HG03025 (cell line): ENCODE data around the gene LDAH.

ENCODE experiments used
- ATAC-seq: cut with Tn5 transposase; IDR thresholded peaks from one replicate; pipeline ENCODE4 v1.9.1; 2021; ENCODE audit warnings: mild to moderate bottlenecking, moderate library complexity; ENCODE audit not compliant: unreplicated experiment, low FRiP score

Gene LDAH

DNA sequence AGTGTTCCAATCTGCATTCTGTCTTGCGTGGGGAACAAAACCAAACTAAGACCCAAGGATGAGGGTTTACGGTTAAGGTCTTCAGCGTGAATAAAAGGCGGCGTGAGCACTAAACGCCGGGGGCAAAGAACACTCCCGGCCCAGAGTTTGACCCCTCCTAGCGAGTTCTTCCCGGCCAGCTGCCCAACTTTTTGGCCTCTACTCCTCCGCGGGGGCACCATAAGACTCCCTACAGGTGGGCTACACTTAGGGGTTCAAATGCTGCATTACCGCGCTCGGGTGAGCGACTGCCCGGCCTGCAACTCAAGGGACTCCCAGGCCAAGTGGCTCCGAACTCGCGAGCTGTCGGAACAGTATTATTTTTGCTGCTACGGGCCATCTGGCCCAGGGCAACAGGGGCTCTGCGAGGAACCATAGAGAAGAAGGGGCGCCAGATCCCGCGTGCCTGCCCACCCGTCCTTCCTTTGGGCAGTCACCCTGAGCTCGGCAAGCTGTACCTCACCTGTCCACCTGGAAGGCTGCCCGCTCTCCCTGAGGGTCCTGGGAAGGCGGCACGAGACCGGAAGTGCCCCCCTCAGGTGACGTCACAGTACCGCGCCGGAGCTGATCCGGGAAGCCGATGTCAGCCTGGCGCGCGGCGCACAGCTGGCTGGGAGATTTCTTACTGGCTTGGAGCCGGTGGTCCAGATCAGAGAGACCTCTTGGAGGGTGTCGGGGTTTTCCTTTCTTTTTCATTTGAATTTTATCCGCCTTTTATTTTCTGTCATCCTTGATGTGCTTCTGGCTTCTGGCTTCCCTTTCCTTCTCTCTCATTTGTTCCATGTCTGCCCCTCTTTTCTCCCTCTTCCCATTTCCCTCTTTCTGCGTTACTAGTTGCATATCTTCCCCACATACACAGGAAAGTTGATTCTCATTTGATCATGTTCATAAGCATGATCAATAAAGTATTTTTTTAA, at the start of gene LDAH:
LDAH (minus strand) TSS at position 567 of the 956 bp plus-strand sequence. CDS start 21,638 bp downstream, outside the sequence.
- ATAC-seq, result peak; percentile 82

DNA sequence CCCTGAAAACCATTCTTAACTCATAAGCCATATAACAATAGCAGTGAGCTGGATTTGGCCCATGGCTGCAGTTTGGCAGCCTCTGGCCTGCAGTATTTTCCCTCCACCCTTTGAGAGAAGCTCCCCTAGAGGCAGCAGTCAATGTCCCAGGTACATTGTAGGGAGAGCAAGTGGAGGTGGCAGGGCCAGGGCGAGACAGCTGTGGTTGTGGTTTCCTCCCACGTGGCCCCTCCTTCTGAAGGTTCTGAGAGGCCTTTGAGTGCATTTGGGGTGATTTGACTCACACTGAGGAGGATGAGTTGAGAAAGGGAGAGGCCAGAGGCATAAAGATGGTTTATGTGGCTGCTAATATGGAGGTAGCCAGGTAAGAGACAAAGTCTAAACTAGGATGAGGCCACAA, 45.5 kb upstream of the LDAH start:
- ATAC-seq, result peak; percentile 100

GRCh38 chr2:20862850-20863249, 39.9 kb upstream of the LDAH start:
- ATAC-seq, result no peak

GRCh38 chr2:20855456-20855855, 32.6 kb upstream of the LDAH start:
- ATAC-seq, result no peak

DNA sequence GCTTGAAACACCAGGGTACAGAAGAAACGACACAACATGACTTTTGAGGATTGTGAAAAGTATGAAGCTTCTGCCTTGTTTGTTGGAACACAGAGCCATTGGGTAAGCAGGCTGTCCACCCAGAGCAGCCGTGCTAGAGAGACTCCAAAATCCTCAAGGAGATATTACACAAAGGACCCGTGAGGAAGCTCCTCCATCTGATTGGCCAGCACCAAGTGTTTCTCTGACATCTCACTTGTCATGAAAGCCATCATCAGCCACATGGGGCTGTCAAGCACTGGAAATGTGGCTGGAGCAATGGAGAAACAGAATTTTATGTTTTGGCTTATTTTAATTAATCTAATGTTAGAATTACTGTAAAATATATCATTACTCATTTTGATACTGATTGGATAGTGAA, 29.8 kb upstream of the LDAH start:
- ATAC-seq, result no peak

DNA sequence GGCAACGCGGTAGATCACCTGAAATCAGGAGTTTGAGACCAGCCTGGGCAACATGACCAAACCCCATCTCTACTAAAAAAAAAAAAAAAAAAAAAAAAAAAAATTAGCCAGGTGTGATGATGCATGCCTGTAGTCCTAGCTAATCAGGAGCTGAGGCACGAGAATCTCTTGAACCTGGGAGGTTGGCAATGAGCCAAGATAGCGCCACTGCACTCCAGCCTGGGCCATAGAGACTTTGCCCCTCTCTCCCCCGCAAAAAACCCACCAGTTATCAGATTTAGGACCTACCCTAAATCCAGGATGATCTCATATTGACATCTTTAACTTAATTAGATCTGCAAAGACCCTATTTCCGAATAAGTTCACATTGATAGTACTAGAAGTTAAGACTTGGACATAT, 29.2 kb upstream of the LDAH start:
- ATAC-seq, result no peak

DNA sequence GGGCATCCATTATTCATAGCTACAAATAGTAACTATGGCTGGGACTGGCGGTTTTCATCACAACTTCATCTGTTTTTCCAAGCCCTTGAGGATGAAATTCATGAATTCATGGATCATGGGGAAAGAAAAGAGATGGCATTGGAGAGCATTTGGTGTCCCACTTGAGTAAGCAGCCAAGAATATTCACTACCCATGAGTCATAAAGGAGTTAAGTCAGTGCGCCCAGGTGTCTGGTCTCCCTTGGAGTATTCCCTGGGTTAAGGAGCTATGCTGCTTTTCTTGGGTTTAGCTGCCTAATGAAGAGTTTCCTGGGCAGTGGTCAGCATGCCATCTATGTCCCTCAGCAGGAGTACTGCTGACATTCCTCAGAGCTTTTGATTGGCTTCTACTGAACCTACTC, 21.3 kb upstream of the LDAH start:
- no peak for ATAC-seq

DNA sequence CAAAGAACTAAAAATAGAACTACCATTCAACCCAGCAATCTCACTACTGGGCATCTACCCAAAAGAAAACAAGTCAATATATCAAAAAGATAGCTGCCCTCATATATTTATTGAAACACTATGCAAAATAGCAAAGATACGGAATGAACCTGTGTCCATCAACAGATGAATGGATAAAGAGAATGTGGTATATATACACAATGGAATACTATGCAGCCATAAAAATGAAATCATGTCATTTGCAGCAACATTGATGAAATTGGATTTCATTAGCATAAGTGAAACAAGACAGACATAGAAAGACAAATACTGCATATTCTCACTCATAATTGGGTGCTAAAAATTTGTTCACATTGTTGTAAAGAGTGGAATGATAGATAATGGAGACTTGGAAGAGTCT, 16.2 kb upstream of the LDAH start:
- ATAC-seq, result no peak

GRCh38 chr2:20838016-20838415, 15.1 kb upstream of the LDAH start:
- no peak for ATAC-seq

- no peak for ATAC-seq
Observed at GRCh38 chr2:20836521-20836920, 13.6 kb upstream of the LDAH start.

- ATAC-seq, result no peak
Observed at GRCh38 chr2:20834331-20834730, 11.4 kb upstream of the LDAH start.

- ATAC-seq, result no peak
Observed at GRCh38 chr2:20832606-20833005, 9.7 kb upstream of the LDAH start.

DNA sequence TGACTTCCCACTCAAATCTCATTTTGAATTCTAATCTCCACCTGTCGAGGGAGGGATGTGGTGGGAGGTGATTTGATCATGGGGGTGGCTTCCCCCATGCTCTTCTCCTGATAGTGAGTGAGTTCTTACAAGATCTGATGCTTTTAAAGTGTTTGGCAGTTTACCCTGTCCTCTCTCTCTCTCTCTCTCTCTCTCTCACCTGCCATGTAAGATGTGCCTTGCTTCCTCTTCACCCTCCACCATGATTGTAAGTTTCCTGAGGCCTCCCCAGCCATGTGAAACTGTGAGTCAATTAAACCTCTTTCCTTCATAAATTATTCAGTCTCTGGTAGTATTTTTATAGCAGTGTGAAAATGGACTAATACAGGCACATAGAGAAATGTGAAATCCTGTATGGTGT, 7.0 kb upstream of the LDAH start:
- ATAC-seq, result no peak

DNA sequence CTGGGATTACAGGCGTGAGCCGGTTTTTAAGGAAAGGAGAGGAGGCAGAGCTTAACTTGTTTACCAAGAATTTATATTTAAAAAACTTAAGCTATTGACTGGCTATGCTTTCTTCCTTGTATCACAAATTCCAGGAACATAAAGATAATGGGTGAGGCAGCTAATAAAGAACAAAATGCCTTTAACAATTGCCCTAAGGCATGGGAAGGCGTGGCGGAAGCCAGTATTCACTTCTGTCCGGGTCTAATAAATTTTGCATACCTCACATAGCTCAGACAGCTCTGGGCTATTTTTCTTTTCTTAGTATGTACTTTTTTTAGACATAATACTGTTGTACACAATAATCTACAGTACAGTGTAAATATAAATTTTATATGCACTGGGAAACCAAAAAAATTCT, 1.0 kb upstream of the LDAH start:
- ATAC-seq, result no peak

GRCh38 chr2:20818820-20819219, 4.1 kb downstream of the LDAH start:
- no peak for ATAC-seq

GRCh38 chr2:20815216-20815615, 7.7 kb downstream of the LDAH start:
- ATAC-seq, result no peak

DNA sequence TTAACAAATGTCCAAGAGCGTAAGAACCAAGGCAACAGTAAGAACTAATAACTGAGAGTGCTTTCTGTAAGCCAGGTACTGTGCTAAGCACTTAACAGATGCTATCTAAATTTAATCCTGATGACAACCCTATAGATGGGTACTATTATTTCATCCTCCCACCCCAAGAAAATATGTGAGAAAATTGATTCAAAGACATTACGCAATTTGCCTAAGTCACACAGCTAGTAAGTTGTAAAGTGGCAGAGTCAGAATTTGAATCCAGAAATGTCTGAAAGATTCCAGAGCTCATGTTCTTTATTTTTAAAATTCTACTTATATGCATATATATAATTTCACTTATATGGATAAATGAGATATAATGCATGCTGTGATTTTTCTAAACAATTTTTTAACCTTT, 10.1 kb downstream of the LDAH start:
- ATAC-seq, result no peak

DNA sequence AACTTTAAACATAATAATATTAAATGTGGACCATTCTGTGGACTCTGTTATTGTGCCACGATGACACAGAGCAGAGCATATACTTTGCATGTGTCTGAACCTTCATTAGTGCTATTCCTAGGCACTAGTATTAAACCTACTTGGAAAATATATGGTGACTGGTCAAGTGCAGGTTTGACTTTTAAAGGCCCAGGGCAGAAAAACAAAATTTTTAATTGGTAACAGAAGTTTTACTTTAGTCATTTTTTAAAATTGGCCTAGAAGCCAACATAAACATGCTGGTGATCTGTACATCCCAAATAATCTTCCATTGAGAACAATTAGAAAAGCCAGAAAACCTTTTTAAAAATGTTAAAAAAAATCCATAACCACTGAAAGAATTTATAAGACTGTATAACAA, 16.6 kb downstream of the LDAH start:
- ATAC-seq, result no peak

- no peak for ATAC-seq
Observed at GRCh38 chr2:20803974-20804373, 18.9 kb downstream of the LDAH start.

DNA sequence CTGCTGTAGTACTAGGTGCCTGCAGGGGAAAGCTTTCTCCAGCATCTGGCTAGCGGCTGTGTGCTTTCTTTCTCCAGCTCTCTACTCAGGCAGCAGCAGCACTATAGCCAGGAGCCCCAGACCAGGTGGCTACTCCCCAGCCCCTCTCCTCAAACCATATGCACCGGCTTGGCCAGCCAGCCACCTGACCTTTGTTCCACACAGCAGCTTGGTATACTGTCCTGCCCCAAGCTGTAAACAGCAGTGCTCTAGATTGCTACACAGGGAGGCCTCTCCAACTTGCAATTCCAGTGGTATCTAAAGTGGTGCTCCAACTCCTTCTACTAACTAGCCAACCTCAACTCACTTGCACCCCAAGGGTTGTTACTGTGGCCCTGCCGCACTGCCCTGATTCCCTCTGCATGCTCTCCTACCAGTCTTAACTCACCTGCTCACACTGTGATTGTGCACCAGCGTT, 19.6 kb downstream of the LDAH start:
- no peak for ATAC-seq

DNA sequence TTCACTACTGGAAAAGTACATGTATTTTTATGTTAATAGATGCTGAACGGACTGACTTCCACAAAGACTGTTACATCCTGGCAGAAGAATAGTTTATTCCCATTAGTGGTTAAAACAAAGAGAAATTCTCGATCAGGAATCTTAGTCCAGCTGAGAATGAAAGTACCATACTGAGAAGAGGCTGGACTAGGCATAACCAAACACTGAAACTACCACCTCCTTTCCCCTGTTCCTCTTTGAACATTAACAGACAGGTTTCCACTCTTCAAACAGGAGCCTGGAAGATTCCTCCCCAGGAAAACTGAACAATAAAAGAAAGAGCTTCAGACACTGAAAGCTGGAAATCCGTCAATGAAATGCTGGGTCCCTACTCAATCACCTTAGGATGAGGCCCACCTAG, 25.8 kb downstream of the LDAH start:
- peak; percentile 59 for ATAC-seq

DNA sequence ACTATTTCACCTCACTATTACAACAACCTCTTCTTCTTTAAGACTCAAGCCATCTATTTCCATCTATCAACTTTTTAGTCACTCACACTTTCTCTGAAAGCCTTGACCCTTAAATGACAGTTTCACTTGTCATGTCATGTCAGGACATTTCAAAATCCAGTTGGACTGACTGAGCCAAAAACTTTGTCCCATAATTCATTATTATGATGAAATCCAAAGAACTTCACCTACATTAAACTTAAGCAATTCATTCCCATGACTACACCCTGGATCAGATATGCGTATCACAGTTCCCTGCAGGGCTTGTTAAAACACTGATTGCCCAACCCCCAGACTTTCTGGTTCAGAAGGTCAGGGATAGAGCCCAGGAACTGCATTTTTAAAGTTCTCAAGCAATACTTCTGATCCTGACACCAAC, 26.5 kb downstream of the LDAH start:
- ATAC-seq, result peak; percentile 59
